ENCODE measurements around the gene TSKS. TPM values are rescaled to one million over a fixed set of nuclear protein-coding genes. Genes with fewer than 3 reads are reported as not detected.

The TSKS gene
- total and polyA plus RNA-seq, 2 of the 13 experiments (the other 11 are each of a cell fraction or from before 2014, with no cell fraction given) = 0.03 TPM; not detected in 1

GRCh38 chr19:49766930-49767299 is 3.8 kb upstream of the TSKS start, which contains the start of gene AP2A1 (continued):
- 0 out of 2 replicates have a peak, but pooled peaks have one; percentile 31 for TF ChIP-seq ZNF142 (CRISPR knock-in tag; IDR thresholded peaks at IDR 0.05)
- no peak for TF ChIP-seq MXD1 (CRISPR knock-in tag; IDR thresholded peaks at IDR 0.05)
- TF ChIP-seq, protein P1, sequence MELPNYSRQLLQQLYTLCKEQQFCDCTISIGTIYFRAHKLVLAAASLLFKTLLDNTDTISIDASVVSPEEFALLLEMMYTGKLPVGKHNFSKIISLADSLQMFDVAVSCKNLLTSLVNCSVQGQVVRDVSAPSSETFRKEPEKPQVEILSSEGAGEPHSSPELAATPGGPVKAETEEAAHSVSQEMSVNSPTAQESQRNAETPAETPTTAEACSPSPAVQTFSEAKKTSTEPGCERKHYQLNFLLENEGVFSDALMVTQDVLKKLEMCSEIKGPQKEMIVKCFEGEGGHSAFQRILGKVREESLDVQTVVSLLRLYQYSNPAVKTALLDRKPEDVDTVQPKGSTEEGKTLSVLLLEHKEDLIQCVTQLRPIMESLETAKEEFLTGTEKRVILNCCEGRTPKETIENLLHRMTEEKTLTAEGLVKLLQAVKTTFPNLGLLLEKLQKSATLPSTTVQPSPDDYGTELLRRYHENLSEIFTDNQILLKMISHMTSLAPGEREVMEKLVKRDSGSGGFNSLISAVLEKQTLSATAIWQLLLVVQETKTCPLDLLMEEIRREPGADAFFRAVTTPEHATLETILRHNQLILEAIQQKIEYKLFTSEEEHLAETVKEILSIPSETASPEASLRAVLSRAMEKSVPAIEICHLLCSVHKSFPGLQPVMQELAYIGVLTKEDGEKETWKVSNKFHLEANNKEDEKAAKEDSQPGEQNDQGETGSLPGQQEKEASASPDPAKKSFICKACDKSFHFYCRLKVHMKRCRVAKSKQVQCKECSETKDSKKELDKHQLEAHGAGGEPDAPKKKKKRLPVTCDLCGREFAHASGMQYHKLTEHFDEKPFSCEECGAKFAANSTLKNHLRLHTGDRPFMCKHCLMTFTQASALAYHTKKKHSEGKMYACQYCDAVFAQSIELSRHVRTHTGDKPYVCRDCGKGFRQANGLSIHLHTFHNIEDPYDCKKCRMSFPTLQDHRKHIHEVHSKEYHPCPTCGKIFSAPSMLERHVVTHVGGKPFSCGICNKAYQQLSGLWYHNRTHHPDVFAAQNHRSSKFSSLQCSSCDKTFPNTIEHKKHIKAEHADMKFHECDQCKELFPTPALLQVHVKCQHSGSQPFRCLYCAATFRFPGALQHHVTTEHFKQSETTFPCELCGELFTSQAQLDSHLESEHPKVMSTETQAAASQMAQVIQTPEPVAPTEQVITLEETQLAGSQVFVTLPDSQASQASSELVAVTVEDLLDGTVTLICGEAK (IDR thresholded peaks at IDR 0.05) = no peak
- TF ChIP-seq, protein P1 (CRISPR knock-in tag; IDR thresholded peaks at IDR 0.05) = 0 out of 2 replicates have a peak, but pooled peaks have one; percentile 3
- 0 out of 2 replicates have a peak, but pooled peaks have one; percentile 11 for TF ChIP-seq HDAC1 (CRISPR knock-in tag; IDR thresholded peaks at IDR 0.05)
- TF ChIP-seq TGIF2 (CRISPR knock-in tag; IDR thresholded peaks at IDR 0.05) = 0 out of 2 replicates have a peak, but pooled peaks have one; percentile 2
- TF ChIP-seq ZFX (CRISPR knock-in tag; IDR thresholded peaks at IDR 0.05; ENCODE audit: low read depth) = peak; percentile 33; the same call in 1 of the 2 replicates
- TF ChIP-seq BCLAF1 (IDR thresholded peaks at IDR 0.05) = no peak
- TF ChIP-seq ZNF644 (CRISPR knock-in tag; IDR thresholded peaks at IDR 0.05; ENCODE audit: low read depth) = no peak
